Measurements from ENCODE around the gene SNRK. TPM values are rescaled to one million over a fixed set of nuclear protein-coding genes. Genes with fewer than 3 reads are reported as not detected.

Gene SNRK
- total RNA-seq, 1 donor from 2014 or later: 36.7 TPM

DNA sequence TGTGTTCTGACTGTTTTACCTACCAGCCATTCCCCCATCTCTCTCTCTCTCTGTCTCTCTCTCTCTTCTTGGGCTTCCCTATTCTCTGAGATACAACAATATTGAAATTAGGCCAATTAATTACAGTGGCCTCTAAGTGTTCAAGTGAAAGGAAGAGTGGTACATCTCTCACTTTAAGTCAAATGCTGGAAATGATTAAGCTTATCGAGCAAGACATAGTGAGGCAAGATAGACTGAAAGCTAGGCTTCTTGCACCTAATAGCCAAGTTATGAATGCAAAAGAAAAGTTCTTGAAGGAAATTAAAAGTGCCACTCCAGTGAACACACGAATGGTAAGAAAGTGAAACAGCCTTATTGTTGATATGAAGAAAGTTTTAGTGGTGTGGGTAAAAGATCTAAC, 21.3 kb downstream of the SNRK start:
- no peak for DNase-seq (ENCODE audit: low spot score)

- no peak for DNase-seq (ENCODE audit: low spot score)
Measured at GRCh38 chr3:43309372-43310305, 23.3 kb downstream of the SNRK start.

- DNase-seq (ENCODE audit: low spot score): no peak
Measured at GRCh38 chr3:43316783-43317460, 30.6 kb downstream of the SNRK start.

GRCh38 chr3:43317461-43318316, 31.3 kb downstream of the SNRK start:
- no peak for DNase-seq (ENCODE audit: low spot score)

DNA sequence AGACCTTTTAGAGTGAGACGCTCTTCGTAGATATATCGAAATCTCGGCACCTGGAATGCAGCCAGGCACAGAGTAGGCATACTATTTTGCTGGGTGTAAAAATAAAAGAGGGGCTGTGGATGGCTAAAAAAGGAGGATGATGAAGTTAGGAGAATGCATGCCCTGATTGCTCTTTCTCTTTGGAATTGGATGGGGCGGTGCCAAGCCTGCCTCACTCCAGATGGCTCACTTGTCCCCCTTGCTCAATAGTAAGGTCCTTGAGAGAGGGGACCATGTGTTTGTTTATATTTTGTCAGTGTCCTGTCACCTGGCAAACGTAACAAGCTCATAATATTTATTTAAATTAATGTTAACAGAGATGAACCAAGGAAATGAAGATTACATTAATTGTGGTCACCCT, 33.0 kb downstream of the SNRK start:
- no peak for DNase-seq (ENCODE audit: low spot score)

DNA sequence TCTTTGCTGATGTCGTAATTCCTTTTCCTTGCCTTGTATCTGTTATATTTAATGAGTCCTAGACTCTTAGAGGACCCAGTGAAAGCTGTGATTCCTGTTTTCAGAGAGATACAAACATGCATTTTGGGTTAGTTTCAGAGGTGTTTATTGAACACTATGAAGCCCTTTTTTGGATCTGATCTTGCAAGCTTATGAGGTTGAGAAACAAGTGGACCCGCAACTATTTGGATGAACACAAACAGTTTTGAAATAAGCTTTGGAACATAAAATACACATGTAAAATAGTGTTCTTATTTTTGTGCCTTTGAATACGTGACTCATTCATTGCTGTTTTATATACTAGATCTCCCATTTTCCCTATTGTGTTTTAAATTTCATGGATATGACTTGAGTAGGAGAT, 33.5 kb downstream of the SNRK start:
- no peak for DNase-seq (ENCODE audit: low spot score)

DNA sequence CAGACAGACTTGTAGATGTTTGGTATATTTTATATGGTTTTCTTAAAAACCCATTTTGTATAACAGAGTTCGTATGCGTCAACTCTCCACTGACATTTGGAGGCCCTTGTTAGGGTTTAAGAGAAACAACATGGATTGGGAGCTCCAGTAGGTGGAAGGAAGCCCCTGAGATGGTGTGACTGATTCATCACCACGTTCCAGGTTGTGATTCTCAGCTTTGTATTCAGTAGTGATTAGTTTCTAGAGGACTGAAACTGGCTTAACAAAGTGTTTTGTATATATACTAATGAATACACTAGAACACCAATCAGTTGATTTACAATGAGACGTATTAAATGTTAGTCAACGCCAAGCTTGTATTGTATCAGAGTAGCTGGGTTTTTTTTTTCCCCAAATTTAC, 33.9 kb downstream of the SNRK start:
- DNase-seq (ENCODE audit: low spot score): no peak

DNA sequence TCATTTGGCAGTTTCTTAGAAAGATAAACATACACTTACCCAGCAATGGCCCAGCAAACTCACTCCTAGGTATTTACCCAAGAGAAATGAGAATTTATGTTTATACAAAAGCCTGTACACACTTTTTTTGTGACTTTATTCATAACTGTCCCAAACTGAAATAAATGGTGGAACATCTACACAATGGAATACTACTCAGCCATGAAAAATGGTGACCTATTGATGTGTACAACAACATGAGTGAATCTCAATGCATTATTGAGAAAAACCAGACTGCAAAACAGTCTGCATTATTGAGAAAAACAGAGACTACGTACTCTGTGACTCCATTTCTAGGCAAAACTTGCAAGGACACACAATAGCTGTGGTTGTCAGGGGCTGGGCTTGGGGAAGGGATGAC, 37.2 kb downstream of the SNRK start:
- no peak for DNase-seq (ENCODE audit: low spot score)

DNA sequence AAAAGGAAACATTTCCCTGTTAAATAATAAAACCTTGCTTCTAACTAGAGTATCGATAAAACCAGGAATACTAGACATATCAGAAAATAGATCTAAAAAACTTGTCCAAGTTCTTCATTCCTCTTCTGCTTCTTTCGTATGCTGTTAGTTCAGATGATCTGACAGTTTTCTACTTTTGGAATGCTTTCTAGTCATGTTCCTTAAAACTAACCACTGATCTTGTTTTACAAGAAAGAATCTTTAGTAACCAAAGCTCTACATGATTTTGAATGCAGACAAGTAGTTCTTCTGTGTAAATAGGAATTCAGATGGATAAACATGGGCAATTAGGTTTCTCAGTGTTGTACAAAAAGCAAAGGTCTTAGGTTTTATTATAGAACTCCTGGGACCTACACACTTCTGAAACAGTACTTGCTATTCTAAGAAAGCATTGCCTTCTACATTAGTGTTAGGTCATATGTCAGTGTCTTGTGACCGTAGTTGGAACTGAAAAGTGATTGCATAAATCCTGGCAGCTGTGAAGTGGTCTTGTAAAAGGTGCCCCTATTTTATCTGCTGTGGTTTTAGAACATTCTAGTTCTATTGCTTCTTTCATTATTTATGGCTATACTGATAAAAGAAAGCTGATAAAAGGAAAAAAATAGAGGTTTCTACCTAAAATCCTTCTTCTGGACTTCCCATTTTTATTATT, 40.7 kb downstream of the SNRK start:
- no peak for DNase-seq (ENCODE audit: low spot score)

GRCh38 chr3:43327582-43327979, 41.2 kb downstream of the SNRK start:
- no peak for DNase-seq (ENCODE audit: low spot score)

DNA sequence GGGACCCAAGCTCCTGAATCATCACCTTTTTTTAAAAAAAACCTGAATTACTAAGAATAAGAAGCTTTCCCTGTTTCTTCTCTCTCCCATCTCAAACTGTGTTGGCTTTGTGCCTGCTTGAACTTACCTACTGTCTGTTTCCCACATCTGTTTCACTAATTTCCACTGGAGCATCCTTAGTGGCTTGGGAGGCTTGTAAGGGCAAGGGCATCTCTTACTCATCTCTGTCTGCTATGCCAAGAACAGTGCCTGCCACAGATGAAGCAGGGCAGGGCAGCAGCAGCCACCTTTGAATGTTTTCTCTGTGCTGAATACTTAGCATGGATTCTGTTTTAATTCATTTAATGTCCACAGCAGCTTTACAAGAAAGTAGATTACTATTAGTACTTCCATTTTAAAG, 42.3 kb downstream of the SNRK start:
- DNase-seq (ENCODE audit: low spot score): no peak

DNA sequence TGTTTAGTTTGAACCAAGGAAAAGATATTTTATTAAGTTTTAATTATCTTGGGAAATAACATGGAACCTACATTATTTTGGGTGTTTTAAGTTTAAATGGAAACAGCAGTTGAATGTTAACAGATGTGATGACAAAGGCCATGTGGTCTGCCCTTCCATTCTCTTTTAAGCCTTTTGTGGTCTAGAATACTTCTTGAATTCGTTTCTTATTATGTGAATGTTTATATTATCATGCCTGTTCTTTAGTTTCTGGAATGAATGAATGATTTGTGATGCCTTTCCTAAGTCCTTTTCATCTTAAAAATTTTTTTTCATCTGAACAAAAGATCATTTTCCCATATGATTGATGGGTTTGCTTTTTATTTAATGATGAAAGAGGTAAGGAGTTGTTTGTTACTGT, 44.6 kb downstream of the SNRK start:
- DNase-seq (ENCODE audit: low spot score): no peak

DNA sequence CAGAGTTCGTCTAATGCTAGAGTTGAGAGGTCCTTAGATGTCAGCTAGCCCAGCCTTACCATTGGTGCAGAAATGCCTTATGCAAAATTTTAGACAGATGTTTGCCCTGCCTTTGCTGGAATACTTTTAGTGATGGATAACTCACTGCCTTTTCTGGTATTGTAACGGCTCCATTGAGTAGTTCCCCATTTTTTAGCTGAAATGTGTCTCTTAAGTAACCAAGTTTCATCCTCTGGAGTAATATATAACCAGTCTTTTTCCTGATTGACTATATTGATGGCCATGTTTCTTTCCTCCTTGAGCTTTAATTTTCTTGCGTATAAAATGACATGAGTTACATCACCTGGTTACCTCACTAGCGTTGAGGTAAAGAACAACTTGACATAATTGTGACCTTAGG, 45.0 kb downstream of the SNRK start:
- no peak for DNase-seq (ENCODE audit: low spot score)

GRCh38 chr3:43334976-43335375, 48.6 kb downstream of the SNRK start:
- DNase-seq (ENCODE audit: low spot score): no peak

DNA sequence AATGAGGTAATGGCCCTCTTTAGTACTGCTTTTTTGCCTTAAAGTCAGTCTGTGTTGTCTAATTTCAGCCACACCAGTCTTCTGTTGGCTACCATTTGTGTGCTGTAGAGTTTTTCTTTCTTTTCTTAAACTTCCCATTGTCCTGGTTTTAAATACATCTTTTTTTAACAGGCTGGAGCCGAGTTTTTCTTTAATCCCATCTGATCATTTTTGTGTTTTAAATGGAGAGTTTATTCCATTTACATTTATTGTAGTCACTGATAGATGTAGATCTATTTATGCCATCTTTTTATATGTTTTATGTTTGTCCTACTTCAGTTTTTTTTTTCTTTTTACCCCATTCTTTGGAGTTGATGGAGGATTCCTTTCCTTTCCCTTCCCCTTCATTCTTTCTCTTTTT, 49.5 kb downstream of the SNRK start:
- no peak for DNase-seq (ENCODE audit: low spot score)

GRCh38 chr3:43338295-43338694, 52.0 kb downstream of the SNRK start:
- DNase-seq (ENCODE audit: low spot score): no peak

- no peak for DNase-seq (ENCODE audit: low spot score)
Measured at GRCh38 chr3:43340403-43340802, 54.1 kb downstream of the SNRK start.

GRCh38 chr3:43341788-43342187, 55.4 kb downstream of the SNRK start:
- no peak for DNase-seq (ENCODE audit: low spot score)

DNA sequence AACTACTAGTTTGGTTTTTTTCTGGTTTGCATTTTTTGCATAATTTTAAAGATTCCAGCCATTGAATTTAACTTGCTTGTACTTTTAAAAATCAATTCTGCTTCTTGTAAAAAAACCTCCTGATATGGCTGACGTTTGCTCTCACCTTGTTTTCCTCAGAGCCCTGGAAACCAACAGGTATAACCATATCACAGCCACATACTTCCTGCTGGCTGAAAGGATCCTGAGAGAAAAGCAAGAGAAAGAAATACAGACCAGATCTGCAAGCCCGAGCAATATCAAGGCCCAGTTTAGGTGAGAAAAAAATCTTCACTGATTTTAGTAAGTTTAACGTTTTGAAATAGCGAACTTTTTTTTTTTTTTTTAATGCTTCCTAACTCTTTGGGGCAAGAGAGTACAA, 56.8 kb downstream of the SNRK start:
- no peak for DNase-seq (ENCODE audit: low spot score)

DNA sequence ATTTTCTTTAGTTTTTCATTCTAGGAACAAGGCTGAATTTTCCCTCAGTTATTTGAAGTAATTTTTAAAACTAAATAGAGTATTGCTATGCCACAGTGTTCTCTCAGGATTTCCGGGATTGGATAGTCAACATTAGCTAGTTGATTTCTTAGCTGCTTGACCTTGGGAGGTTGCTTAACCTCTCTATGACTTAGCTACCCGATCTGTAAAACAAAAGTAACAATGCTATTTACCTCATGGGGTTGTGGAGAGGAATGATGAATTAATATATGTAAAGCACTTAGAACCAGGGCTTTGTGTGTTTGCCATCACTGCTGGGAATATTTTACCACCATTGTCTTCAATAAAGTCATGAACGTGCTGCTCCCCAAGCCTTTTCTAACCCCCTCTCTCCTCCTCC, 57.5 kb downstream of the SNRK start:
- no peak for DNase-seq (ENCODE audit: low spot score)

GRCh38 chr3:43344520-43344919, 58.2 kb downstream of the SNRK start:
- no peak for DNase-seq (ENCODE audit: low spot score)

- no peak for DNase-seq (ENCODE audit: low spot score)
Measured at GRCh38 chr3:43345246-43345645, 58.9 kb downstream of the SNRK start.
